Fibroblast of mammary gland (primary cell): ENCODE measurements around the gene KATNBL1.

Source experiments
- DNase-seq: peaks from one replicate; pipeline ENCODE4 v3.0.0-alpha.2; 2010; ENCODE audit warnings: low read depth
- H3K4me3 ChIP-seq: 2 replicates; pipeline ENCODE4 v1.5.1; 2011; ENCODE audit warnings: low read depth, mild to moderate bottlenecking, low read length, moderate library complexity; ENCODE audit not compliant: control insufficient read depth
- CTCF ChIP-seq: conservative IDR thresholded peaks from 2 replicates; pipeline ENCODE4 v1.5.1; 2011; ENCODE audit warnings: low read depth, low read length, inconsistent platforms; ENCODE audit not compliant: control insufficient read depth, insufficient read depth

The KATNBL1 gene

GRCh38 chr15:34107315-34107714 is 102.6 kb downstream of the KATNBL1 start:
- TF ChIP-seq CTCF: no peak
- DNase-seq: no peak
- H3K4me3 ChIP-seq: no peak overlapping the region

GRCh38 chr15:34106423-34106822 is 103.5 kb downstream of the KATNBL1 start:
- H3K4me3 ChIP-seq: no peak overlapping the region
- TF ChIP-seq CTCF: no peak
- no peak for DNase-seq

GRCh38 chr15:34102175-34102925 is 107.5 kb downstream of the KATNBL1 start:
- TF ChIP-seq CTCF: no peak
- DNase-seq: no peak
- H3K4me3 ChIP-seq: peak overlapping the region; percentile 100

GRCh38 chr15:34101366-34102174 is 108.3 kb downstream of the KATNBL1 start, which contains the start of the genes EMC7 and PGBD4:
Gene EMC7, minus strand, starts transcription at chr15:34101862. Its CDS starts 23 bp downstream, at chr15:34101839.
Gene PGBD4, plus strand, starts transcription at chr15:34102083. Its CDS starts 449 bp downstream, at chr15:34102532.
- peak; percentile 99 for DNase-seq
- H3K4me3 ChIP-seq: peak within 1 kb of the TSS; percentile 100
- TF ChIP-seq CTCF: no peak

- no peak for DNase-seq
- TF ChIP-seq CTCF: no peak
- H3K4me3 ChIP-seq: no peak overlapping the region
These were observed 110.0 kb downstream of the KATNBL1 start for GRCh38 chr15:34099914-34100313.
